Mesodermal cell (in vitro differentiated cells): ENCODE data around the gene POLR3H.
A peak's percentile ranks its signal among the peaks of the same experiment; 100 is the strongest.
"Not testable (repeated sequence)": the region's sequence is repeated elsewhere in the genome, so short reads cannot be mapped to it uniquely, and the experiment has no call there.

Experiments
- H3K27ac ChIP-seq: 2 replicates; pipeline ENCODE4 v1.7.0; 2013; ENCODE audit warnings: mild to moderate bottlenecking, low read depth, low read length, moderate library complexity; ENCODE audit not compliant: severe bottlenecking
- H3K36me3 ChIP-seq: 2 replicates; pipeline ENCODE4 v1.7.1; 2013; ENCODE audit warnings: mild to moderate bottlenecking, low read length, moderate library complexity; ENCODE audit not compliant: control insufficient read depth, insufficient read depth
- H3K4me1 ChIP-seq: one replicate; pipeline ENCODE4 v1.7.1; 2013; ENCODE audit warnings: mild to moderate bottlenecking, low read length; ENCODE audit not compliant: insufficient read depth, control insufficient read depth, poor library complexity, severe bottlenecking
- H3K4me3 ChIP-seq: 2 replicates; pipeline ENCODE4 v1.7.0; 2013; ENCODE audit warnings: low read length, control low read depth, mild to moderate bottlenecking; ENCODE audit not compliant: insufficient read depth, poor library complexity, severe bottlenecking; ENCODE audit errors: extremely low read depth
- H3K9me3 ChIP-seq: 2 replicates; pipeline ENCODE4 v1.7.1; 2013; ENCODE audit warnings: mild to moderate bottlenecking, low read length, moderate library complexity; ENCODE audit not compliant: control insufficient read depth
- WGBS, 2 experiments: methylation state at CpG; one replicate each; pipeline ENCODE4 v1.1.5; 2013; ENCODE audit warnings: missing lambda C conversion rate in 2 of 2; ENCODE audit not compliant: insufficient coverage in 2 of 2; 5-methylcytosine and 5-hydroxymethylcytosine counted together

POLR3H gene

GRCh38 chr22:41564563-41564962, 20.3 kb upstream of the POLR3H start:
- Histone ChIP-seq H3K4me1 (peaks cover 42% of the 10 kb centered on the region), H3K4me3 (no peak overlapping the region), H3K36me3 (no peaks in the 10 kb centered on the region), H3K9me3 (no peaks in the 10 kb centered on the region), H3K27ac (no peak overlapping the region)
- WGBS, 2 experiments = 91 to 97% methylated on average over 8 of the region's 8 CpGs

GRCh38 chr22:41563051-41563711, 18.9 kb upstream of the POLR3H start:
- Histone ChIP-seq H3K9me3 (no peaks in the 10 kb centered on the region), H3K36me3 (no peaks in the 10 kb centered on the region), H3K27ac (peak overlapping the region; percentile 73), H3K4me3 (no peak overlapping the region), H3K4me1 (peaks cover 38% of the 10 kb centered on the region)
- 35 to 62% methylated on average over 3 to 5 of the region's 10 CpGs for WGBS, 2 experiments

- Histone ChIP-seq H3K4me1 (peaks cover 38% of the 10 kb centered on the region), H3K27ac (peak overlapping the region; percentile 73), H3K9me3 (no peaks in the 10 kb centered on the region), H3K4me3 (no peak overlapping the region), H3K36me3 (no peaks in the 10 kb centered on the region)
- WGBS, 2 experiments = 78 to 81% methylated on average over 4 of the region's 4 CpGs
Observed at GRCh38 chr22:41562461-41562860, 18.2 kb upstream of the POLR3H start.

- H3K4me3 ChIP-seq = peak overlapping the region; percentile 33
- H3K4me1 ChIP-seq = peaks cover 38% of the 10 kb centered on the region
- H3K36me3 ChIP-seq = no peaks in the 10 kb centered on the region
- 77 to 85% methylated on average over 4 to 5 of the region's 5 CpGs for WGBS, 2 experiments
- no peaks in the 10 kb centered on the region for H3K9me3 ChIP-seq
- peak overlapping the region; percentile 3 for H3K27ac ChIP-seq
Observed at GRCh38 chr22:41561788-41562187, 17.5 kb upstream of the POLR3H start.

- peak overlapping the region; percentile 37 for H3K27ac ChIP-seq
- peak overlapping the region; percentile 33 for H3K4me3 ChIP-seq
- H3K36me3 ChIP-seq = no peaks in the 10 kb centered on the region
- H3K9me3 ChIP-seq = no peaks in the 10 kb centered on the region
- peaks cover 38% of the 10 kb centered on the region for H3K4me1 ChIP-seq
- WGBS, 2 experiments = 34 to 50% methylated on average over 1 to 6 of the region's 10 CpGs
Observed at GRCh38 chr22:41561335-41561734, 17.1 kb upstream of the POLR3H start.

- Histone ChIP-seq H3K36me3 (no peaks in the 10 kb centered on the region), H3K27ac (no peak overlapping the region), H3K4me1 (peaks cover 38% of the 10 kb centered on the region), H3K9me3 (no peaks in the 10 kb centered on the region), H3K4me3 (no peak overlapping the region)
- 72 to 89% methylated on average over 3 to 4 of the region's 6 CpGs for WGBS, 2 experiments
Observed at GRCh38 chr22:41560095-41560471, 15.8 kb upstream of the POLR3H start.

GRCh38 chr22:41558241-41558630, 14.0 kb upstream of the POLR3H start:
- H3K36me3 ChIP-seq, H3K4me3 ChIP-seq, H3K9me3 ChIP-seq, H3K27ac ChIP-seq: not testable (repeated sequence)
- 91 to 97% methylated on average over 10 of the region's 13 CpGs for WGBS, 2 experiments
- peaks cover 34% of the 10 kb centered on the region for H3K4me1 ChIP-seq

GRCh38 chr22:41557401-41558240, 13.4 kb upstream of the POLR3H start:
- no peak overlapping the region for H3K27ac ChIP-seq
- peaks cover 30% of the 10 kb centered on the region for H3K4me1 ChIP-seq
- 77 to 82% methylated on average over 13 to 14 of the region's 19 CpGs for WGBS, 2 experiments
- no peak overlapping the region for H3K4me3 ChIP-seq
- H3K9me3 ChIP-seq = no peaks in the 10 kb centered on the region
- H3K36me3 ChIP-seq = no peaks in the 10 kb centered on the region

- WGBS, 2 experiments = 94 to 96% methylated on average over 10 of the region's 10 CpGs
- Histone ChIP-seq H3K36me3 (no peaks in the 10 kb centered on the region), H3K4me1 (peaks cover 20% of the 10 kb centered on the region), H3K27ac (no peak overlapping the region), H3K4me3 (no peak overlapping the region), H3K9me3 (no peaks in the 10 kb centered on the region)
Observed at GRCh38 chr22:41556561-41556960, 12.3 kb upstream of the POLR3H start.

- Histone ChIP-seq H3K9me3 (no peaks in the 10 kb centered on the region), H3K4me3 (no peak overlapping the region), H3K36me3 (no peaks in the 10 kb centered on the region), H3K27ac (no peak overlapping the region), H3K4me1 (peaks cover 9% of the 10 kb centered on the region)
- WGBS, 2 experiments = 88 to 95% methylated on average over 2 to 4 of the region's 7 CpGs
Observed at GRCh38 chr22:41555325-41555982, 11.2 kb upstream of the POLR3H start.
